Ovary (tissue), 9 donors: ENCODE results near the gene DMKN. TPM values are rescaled to one million over a fixed set of nuclear protein-coding genes. Genes with fewer than 3 reads are reported as not detected.
A peak's percentile ranks its signal among the peaks of the same experiment; 100 is the strongest.

ENCODE experiments used
- DNase-seq, 5 donors: peaks; one replicate each; pipeline ENCODE4 v3.0.0-alpha.2; 2019 to 2020
- H3K27ac ChIP-seq, 2 donors: fragments of 200-600 bp; one replicate each; pipeline versions ENCODE4 v1.5.1 to v1.8.0; 2019 to 2022
- H3K27me3 ChIP-seq: fragments of 200-600 bp; one replicate; pipeline ENCODE4 v1.8.0; 2022
- H3K36me3 ChIP-seq: fragments of 200-600 bp; sonication (generic); one replicate; pipeline ENCODE4 v1.5.1; 2019
- H3K4me1 ChIP-seq: one replicate; pipeline ENCODE4 v1.8.1; 2013; ENCODE audit warnings: mild to moderate bottlenecking, moderate library complexity; ENCODE audit not compliant: insufficient read depth
- H3K4me3 ChIP-seq: fragments of 200-600 bp; sonication (generic); one replicate; pipeline ENCODE4 v1.5.1; 2017
- H3K9me3 ChIP-seq, 2 donors: fragments of 200-600 bp in 1 of 2; sonication (generic) in 1 of 2; one replicate each; pipeline versions ENCODE4 v1.5.1 to v1.8.1; 2013 to 2019; ENCODE audit warnings: mild to moderate bottlenecking in 1 of 2, moderate library complexity in 1 of 2
- CTCF ChIP-seq, 3 donors: fragments of 450-650 bp in 2 of 3; fragments of 200-600 bp in 1 of 3; IDR thresholded peaks; one replicate each; pipeline versions ENCODE4 v1.5.1 to v1.8.0; 2016 to 2022; ENCODE audit warnings: antibody characterized with exemption in 3 of 3, mild to moderate bottlenecking in 1 of 3
- EP300 ChIP-seq: sonication (generic); formaldehyde crosslinking; IDR thresholded peaks from one replicate; pipeline ENCODE4 v1.6.1; 2017; ENCODE audit warnings: antibody characterized with exemption
- POLR2A ChIP-seq: fragments of 450-650 bp; IDR thresholded peaks from one replicate; pipeline ENCODE4 v1.6.1; 2017; ENCODE audit warnings: antibody characterized with exemption, mild to moderate bottlenecking, moderate library complexity
- WGBS, 3 donors: extraction: QIAGEN DNeasy Blood & Tissue Kit in 1 of 3; methylation state at CpG; one replicate each; pipeline versions ENCODE4 v1.1.5 to v1.1.7; 2013 to 2017; 5-methylcytosine and 5-hydroxymethylcytosine counted together
- intact Hi-C, 4 donors: fragments of 100-400 bp; cut with DNase I; formaldehyde crosslinking; loops; one replicate each; pipeline versions ENCODE4 v1.11.0 to v1.15.1; 2022 to 2023
- polyA plus RNA-seq, 2 donors: library from polyadenylated mRNA; stranded (reverse); fragments of 200-250 nt in 1 of 2; fragments of 350-450 nt in 1 of 2; fragmentation: Illumina TruSeq in 1 of 2; extraction: RNeasy Lipid Tissue Mini Kit (QIAGEN cat#74804) in 1 of 2; gene quantifications; one replicate each; pipeline ENCODE4 v1.2.3, GENCODE V29; 2013 to 2014
- total RNA-seq, 7 donors: library from RNA; depleted of rRNA in 2 of 7; stranded (reverse); fragments of >200 nt in 2 of 7; fragmentation: NEBNext Ultra II Directional in 3 of 7; extraction: Animal tissue kit (Norgen Biotek cat#: 25700) in 3 of 7; gene quantifications; one replicate each; pipeline versions ENCODE4 v1.1.0 to v1.2.4, GENCODE V29; 2016 to 2023
- donor health status: DM: no; HTN: no; CAD: no; lungs with moderate emphysema.
- donor health status: DM: no; HTN: no; CAD: no.
- donor health status: Bipolar disorder and iron deficiency.
- donor health status: DM: yes; HTN: yes; CAD: no.
- donor health status: DM: no; HTN: no; CAD: no.
- donor health status: DM: yes; HTN: yes; CAD: no.

Gene DMKN
- total and polyA plus RNA-seq, 9 donors: 58.3 to 177 (median 93.8) TPM

DNA sequence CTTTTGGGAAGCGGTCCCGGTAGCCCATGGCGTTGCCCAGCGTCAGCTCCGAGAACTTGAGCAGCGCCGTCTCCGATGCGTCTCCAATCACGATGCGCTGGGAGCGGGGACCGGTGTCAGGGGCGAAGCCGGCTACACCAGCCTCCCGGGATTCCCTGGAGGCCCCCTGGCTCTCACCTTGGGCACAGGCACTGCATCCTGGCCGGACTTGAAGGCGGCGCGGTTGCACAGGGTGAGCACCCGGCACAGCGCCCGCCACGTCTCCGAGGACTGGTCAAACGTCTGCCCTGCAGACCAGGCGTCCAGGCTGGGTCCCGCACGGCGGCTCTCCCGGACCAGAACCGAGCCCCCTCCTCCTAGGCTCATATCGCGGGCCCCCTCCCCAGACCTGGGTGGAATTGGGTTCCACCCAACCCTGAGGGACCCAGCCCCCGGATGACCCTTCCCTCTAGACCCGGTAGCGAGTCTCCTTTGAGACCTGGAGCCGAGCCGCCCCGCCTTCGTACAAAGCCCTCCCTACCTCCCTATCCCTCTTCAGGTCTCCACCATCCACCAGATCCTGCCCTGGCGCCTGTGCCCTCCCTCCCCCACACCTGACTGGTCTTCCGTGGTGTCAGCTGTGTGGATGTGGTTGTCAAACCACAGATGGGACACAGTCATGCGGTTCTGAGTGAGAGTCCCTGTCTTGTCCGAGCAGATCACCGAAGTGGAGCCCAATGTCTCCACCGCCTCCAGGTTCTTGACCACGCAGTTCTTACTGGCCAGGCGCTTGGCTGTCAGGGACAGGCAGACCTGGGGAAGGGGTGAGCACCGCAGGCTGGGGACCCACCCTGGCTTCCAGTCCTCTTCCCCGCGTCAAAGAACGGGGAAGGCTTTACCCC, 45.2 kb upstream of the DMKN start:
- no peaks in the 10 kb centered on the region for H3K4me1 ChIP-seq
- DNase-seq: no peak
- TF ChIP-seq CTCF (IDR thresholded peaks at IDR 0.05) (no peak), POLR2A (no peak), EP300 (no peak)
- no peaks in the 10 kb centered on the region for H3K9me3 ChIP-seq
- no peak overlapping the region for H3K4me3 ChIP-seq
- no peaks in the 10 kb centered on the region for H3K27me3 ChIP-seq
- intact Hi-C loops: no loop called here
- H3K27ac ChIP-seq: no peak overlapping the region
- 22 to 32% (median 29%) methylated on average over 50 to 53 of the region's 53 CpGs for WGBS, 3 donors
- no peaks in the 10 kb centered on the region for H3K36me3 ChIP-seq

GRCh38 chr19:35557539-35558399, 44.3 kb upstream of the DMKN start:
- Histone ChIP-seq H3K27me3 (no peaks in the 10 kb centered on the region), H3K36me3 (no peaks in the 10 kb centered on the region), H3K9me3 (no peaks in the 10 kb centered on the region), H3K4me1 (no peaks in the 10 kb centered on the region), H3K27ac (no peak overlapping the region), H3K4me3 (no peak overlapping the region)
- DNase-seq: peak; percentile 41 to 73 (median 55)
- intact Hi-C loops: no loop called here
- 2 to 6% (median 3%) methylated on average over 51 to 60 of the region's 60 CpGs for WGBS, 3 donors
- TF ChIP-seq POLR2A (no peak), CTCF (IDR thresholded peaks at IDR 0.05) (no peak)

- Histone ChIP-seq H3K36me3 (no peaks in the 10 kb centered on the region), H3K27ac (no peak overlapping the region), H3K4me1 (no peaks in the 10 kb centered on the region), H3K4me3 (no peak overlapping the region), H3K9me3 (no peaks in the 10 kb centered on the region), H3K27me3 (no peaks in the 10 kb centered on the region)
- intact Hi-C loops: no loop called here
- whole genome bisulfite sequencing, 3 donors: 81 to 86% (median 82%) methylated on average over 16 of the region's 16 CpGs
- TF ChIP-seq POLR2A: no peak
- no peak for TF ChIP-seq CTCF (IDR thresholded peaks at IDR 0.05)
- no peak for TF ChIP-seq EP300
- no peak for DNase-seq
Measured at GRCh38 chr19:35556846-35557538, 43.5 kb upstream of the DMKN start.

- H3K27me3 ChIP-seq: no peaks in the 10 kb centered on the region
- H3K36me3 ChIP-seq: no peaks in the 10 kb centered on the region
- TF ChIP-seq EP300 (no peak), CTCF (IDR thresholded peaks at IDR 0.05) (no peak), POLR2A (no peak)
- WGBS, 3 donors: 77 to 84% (median 81%) methylated on average over 9 of the region's 9 CpGs
- intact Hi-C loops: no loop called here
- H3K4me1 ChIP-seq: no peaks in the 10 kb centered on the region
- H3K9me3 ChIP-seq: no peaks in the 10 kb centered on the region
- no peak overlapping the region for H3K27ac ChIP-seq
- H3K4me3 ChIP-seq: no peak overlapping the region
- no peak for DNase-seq
Measured at GRCh38 chr19:35556025-35556590, 42.7 kb upstream of the DMKN start.
